Limb (tissue), 2 donors: Measurements from ENCODE around the gene ZNF516.
"Not testable (repeated sequence)": the region's sequence is repeated elsewhere in the genome, so short reads cannot be mapped to it uniquely, and the experiment has no call there.

Experiments used
- DNase-seq, 2 donors: peaks; one replicate each; pipeline ENCODE4 v3.0.0-alpha.2; 2016; ENCODE audit errors: extremely low spot score in 2 of 2

Gene ZNF516

GRCh38 chr18:76495006-76495370, at the start of gene ZNF516:
ZNF516 (minus strand) TSS chr18:76495242; CDS start chr18:76443054, 52,188 bp downstream.
- DNase-seq = no peak

DNA sequence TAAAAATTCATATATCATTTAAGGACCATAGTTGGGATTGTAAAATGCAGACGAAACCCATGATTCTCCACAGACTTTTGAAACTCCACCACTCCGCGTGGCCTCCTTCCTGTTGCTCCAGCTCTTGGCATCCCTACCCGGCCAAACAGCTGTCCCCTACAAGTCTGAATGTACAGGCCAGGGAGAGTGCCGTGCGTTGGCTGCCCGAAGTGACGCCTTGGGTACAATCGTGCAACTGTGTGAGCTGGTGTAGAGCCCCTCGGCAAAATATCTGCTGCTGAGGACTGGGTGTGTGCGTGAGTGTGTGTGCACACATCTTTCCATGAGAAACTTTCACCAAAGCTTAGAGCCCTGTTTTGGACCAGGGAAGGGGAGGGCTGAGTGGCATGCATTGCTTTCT, 43.8 kb upstream of the ZNF516 start:
- no peak for DNase-seq

DNA sequence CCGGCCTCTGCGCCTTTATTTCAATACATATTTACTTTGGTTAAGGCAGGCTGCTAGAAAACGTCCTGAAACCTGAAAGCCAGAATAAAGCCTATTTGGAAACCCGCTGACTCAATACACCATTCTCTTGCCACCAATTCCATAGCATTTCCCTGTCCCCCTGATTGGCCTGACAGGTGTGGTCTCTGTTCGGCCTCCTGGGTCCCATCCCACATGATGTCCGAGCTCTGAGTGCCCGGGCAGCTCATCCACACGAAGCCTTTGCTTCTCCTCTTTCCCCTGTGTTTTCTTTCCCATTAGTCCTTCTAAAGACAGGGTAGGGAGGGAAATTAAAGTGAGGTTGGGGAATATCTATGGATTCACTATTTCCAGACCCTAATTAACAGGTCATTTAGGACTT, 42.6 kb upstream of the ZNF516 start:
- DNase-seq = no peak

- not testable (repeated sequence) for DNase-seq
These were observed 41.6 kb upstream of the ZNF516 start for GRCh38 chr18:76536593-76536992.

DNA sequence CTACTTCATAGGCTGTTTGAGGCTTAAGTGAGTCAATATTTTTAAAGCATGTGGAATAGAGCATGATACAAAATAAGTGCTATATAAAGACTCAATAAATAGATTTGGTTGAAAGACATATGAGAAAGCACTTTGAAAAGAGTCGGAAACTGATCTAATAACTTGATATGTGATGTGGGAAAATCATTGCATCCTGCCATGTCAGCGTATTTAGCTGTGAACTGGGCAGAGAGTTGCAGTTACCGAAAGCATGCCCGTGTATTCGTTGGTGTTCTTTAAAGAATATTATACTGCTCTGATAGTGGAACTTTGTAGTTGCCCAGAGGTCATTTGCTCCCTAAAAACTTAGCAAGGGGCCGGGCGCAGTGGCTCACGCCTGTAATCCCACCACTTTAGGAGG, 37.8 kb upstream of the ZNF516 start:
- no peak for DNase-seq

DNA sequence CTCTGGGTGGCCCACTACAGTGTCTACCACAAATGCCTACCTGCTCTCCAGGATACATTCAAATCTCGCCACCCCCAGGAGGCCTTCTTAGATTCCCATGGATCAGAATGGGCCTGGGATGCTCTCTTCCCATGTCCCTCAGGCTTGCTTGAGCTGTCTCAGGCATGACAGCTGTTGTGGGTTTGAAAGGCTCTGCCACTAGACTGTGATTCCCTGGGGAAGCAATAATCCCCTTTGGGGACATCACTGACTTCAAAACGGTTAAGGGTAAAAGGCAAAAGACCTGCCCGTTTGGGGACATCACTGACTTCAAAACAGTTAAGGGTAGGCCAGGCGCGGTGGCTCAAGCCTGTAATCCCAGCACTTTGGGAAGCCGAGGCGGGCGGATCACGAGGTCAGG, 35.8 kb upstream of the ZNF516 start:
- no peak for DNase-seq

DNA sequence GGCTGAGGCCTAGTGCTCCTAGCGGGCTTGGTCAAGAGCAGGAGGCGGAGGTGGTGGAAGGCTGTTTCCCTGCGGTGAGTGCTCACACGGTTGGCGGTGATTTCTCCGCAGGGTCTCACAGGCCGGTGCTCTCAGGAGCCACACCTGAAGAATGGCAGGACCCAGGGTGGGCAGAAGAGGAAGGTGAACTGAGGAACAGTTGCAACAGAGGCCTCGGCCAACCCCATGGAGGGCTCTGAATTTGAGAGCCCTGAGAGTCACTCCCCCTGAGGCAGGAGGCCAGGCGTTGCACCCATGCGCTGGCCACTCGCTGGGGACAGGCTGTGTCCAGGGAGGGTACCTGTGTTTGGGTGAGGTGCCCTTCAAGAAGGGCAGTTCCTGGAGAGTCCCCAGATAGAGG, 35.3 kb upstream of the ZNF516 start:
- DNase-seq = no peak

DNA sequence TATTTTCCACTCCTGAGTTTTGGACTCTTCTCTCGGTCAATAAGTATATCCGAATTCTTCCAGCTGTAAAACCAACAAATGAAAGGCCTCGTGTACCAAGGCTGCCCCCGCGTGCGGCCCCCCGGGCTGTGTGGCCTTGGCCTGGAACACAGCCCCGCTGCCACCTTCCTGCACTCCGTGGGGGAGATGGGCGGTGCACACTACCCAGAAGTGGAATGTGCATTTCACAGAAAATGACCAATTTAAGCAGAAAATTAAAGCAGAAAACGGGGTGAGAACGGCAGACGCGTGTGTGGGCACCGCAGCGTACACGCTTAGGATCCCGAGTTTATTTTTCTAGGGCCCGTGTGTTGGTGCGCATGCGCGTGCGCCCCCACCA, 34.4 kb upstream of the ZNF516 start:
- no peak for DNase-seq

- DNase-seq = peak; percentile 71 to 82
These were observed 33.7 kb upstream of the ZNF516 start for GRCh38 chr18:76528477-76529432.

- DNase-seq = no peak
These were observed 30.9 kb upstream of the ZNF516 start for GRCh38 chr18:76525911-76526310.

- DNase-seq = peak; percentile 74 to 91
These were observed 30.1 kb upstream of the ZNF516 start for GRCh38 chr18:76524900-76525698.

DNA sequence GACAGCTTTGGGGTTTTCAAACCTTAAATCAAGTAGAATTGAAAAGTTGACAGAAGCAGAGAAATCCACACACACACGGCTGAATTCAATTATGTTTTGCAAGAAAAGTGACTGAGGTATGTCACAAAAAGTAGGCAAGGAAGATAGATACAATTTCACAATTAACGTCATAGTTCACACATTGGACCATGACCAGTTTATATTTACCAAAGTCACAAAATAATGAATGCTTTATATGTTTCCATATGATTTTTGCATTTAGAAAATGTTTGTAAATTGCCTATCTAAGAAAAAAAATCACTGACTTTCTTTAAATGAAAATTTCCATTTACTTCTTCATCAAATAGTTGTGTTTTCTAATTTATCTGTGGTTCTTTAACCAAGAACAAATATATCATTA, 29.4 kb upstream of the ZNF516 start:
- DNase-seq = no peak

DNA sequence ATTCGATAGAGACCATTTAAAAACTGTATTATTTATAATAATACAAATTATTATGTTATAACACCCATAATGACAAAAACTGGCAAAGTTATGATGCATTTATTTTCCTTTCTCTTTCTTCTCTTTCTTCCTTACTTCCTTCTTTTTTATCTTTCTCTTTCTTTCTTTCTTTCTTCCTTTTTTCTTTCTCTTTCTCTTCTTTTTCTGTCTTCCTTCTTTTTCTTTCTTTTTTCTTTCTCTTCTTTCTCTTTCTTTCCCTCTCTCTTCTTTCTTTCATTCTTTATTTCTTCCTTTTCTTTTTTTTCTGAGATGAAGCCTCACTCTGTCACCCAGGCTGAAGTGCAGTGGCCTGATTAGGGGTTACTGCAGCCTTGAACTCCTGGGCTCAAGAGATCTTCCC, 27.5 kb upstream of the ZNF516 start:
- no peak for DNase-seq

DNA sequence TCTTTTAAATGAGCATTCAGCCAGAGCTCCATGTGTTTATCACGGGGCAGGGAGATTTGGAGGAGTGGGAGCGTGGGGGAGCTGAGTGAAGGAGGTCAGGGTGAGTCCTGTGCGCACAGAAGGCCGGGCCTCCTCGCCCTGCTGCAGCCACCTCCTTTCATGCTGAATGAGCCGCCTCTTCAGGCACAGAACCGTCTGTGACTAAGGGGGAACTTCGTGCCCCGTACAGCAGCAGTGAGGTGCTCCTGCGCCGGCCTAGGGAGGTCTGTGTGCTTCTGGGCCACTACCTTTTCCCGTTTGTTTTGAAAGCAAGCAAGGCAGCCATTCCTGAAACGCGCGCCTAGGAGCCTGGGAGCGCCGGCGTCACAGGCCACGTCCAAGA, 27.1 kb upstream of the ZNF516 start:
- peak in 1 of 2 donors; percentile 53 for DNase-seq

DNA sequence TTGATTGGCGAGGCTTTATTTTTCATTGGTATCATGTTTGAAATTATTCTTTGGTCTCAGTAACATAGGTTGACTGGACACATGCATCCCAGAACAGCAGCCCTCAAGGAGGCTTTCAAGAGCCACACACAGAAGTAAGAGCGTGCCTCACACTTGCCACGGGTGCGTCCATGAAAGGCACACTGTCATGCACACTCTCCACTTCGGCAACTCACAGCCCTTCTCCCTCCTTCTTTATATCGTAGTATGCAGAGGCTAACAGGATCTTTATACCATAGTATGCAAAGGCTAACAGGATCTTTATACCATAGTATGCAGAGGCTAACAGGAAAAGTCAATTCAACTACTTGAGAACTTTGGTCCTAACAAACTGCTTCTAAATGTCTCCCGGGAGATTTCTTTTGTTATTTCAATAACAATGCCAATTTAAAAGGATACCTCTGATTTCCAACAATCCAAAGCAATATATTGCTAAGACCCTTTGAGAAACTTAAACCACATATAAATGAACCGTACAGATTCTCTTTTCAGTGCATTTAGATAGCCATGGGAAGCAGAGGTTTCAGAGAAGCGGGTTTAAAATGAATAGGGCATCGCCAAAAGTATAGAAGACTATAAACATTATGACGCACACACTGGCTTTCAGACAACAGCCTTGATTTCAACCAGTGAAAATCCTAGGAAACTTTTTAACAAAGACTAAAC, 26.5 kb upstream of the ZNF516 start:
- DNase-seq = no peak

DNA sequence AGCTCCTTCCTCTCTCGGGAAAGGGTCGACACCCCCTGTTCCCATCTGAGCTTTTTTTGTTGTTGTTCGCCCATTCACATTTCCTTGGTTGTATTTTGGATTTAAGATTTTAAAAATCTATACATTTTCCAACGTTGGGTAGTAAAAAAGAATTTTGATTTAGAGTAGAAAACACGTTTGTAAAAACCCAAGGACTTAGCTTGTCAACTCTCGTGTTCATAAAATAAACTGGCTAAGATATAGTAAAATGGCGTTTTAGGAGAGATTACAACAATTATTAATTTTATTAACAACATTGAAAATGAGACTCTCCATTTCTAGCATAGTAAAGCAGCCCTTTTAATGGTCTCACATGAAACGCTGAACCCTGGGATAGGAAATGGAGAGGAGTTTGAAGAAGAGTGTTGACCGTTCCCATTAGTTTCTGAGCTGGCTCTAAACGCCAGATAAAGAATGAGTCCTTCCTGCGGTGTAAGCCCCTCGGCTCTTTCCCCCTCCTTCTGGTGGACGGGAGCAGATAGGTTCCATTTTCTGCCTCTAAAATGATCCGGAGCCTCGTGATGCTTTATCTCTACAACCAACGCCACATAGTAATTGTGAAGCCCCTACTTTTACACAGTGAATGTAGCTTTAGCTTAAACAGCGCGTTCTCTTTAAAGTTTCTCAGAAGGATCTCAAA, 24.0 kb upstream of the ZNF516 start:
- DNase-seq = peak; percentile 53 to 55

GRCh38 chr18:76518123-76518859, 23.2 kb upstream of the ZNF516 start:
- peak in 1 of 2 donors; percentile 75 for DNase-seq

- DNase-seq = no peak
These were observed 20.5 kb upstream of the ZNF516 start for GRCh38 chr18:76515576-76515975.

DNA sequence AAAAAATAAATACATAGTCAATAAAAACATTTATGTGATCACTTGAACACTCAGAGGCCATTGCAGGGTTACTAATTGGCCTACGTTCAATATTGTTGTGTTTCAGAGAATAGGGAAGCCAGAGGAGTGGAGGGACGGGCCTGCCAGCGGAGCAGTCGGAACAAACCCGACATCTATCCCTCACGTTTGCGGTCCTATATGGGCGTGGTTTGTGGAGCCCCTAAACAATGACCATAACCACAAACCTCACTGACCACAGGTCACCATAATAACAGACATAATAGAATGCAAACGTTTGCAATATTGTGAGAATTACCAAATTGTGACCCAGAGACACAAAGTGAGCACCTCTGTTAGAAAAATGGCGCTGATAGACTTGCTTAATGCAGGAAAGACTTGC, 19.5 kb upstream of the ZNF516 start:
- DNase-seq = no peak

DNA sequence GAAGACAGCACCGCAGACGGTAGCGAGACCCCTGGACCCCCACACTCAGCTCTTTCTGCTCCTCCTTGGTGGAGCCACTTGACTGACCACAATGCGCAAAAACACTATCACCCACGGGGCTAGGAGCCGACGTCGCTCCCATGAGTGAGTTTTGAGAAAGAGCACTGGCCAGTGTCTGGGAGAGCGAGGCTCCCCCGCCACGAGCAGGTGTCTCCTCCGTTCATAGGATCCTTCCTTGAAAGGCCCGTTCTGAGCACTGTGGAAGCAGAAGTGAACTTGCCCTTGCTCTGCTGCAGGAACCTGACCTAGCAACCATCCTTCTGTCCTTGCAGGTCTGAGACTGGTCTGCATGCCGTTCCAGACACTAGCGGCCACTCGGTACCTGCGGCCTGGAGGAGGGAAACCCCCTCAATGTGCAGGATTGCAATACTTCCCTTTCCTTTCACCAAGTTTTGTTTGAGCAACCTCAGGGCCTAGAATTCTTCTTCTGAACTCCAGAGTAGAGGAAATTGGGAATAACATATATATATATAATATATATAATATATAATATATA, 12.9 kb upstream of the ZNF516 start:
- no peak for DNase-seq
